COLO668 (cell line): ENCODE results near the gene PHKB.
"Not testable (repeated sequence)": the region's sequence is repeated elsewhere in the genome, so short reads cannot be mapped to it uniquely, and the experiment has no call there.

ENCODE experiments used
- DNase-seq: peaks from one replicate; lab custom pipeline; 2025; ENCODE audit not compliant: unreplicated experiment; lab: John Stamatoyannopoulos, UW

Gene PHKB

DNA sequence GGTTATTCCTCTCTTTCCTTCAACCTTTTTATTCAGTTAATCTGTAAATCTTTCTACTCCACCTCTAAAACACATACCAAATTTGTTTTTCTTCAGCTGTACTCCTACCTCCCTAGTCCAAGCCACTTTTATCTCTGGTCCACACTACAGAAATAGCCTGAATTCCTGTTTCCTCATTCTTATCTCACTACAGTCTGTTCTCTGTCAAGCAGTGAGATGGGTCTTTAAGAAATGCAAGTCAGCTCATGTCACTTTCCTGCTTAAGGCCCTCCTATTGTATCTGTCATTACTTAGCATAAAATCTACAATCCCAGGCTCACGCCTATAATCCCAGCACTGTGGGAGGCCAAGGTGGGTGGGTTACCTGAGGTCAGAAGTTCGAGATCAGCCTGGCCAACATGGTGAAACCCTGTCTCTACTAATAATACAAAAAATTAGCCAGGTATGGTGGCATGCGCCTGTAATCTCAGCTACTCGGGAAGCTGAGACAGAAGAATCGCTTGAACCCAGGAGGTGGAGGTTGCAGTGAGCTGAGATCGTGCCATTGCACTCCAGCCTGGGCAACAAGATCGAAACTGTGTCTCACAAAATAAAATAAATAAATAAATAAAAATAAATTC, 7.0 kb downstream of the PHKB start:
- DNase-seq = not testable (repeated sequence)

DNA sequence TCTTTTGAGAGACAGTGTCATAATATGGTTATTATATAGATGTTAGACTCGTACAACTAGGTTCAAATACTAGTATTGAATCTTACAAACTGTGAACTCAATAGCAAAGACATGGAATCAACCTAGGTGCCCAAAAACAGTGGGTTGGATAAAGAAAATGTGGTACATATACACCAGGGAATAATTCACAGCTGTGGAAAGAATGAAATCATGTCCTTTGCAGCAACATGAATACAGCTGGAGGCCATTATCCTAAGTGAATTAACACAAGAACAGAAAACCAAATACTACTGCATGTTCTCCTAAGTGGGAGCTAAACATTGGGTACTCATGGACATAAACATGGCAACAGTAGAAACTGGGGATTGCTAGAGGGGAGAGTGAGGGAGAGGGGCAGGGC, 8.1 kb downstream of the PHKB start:
- DNase-seq = no peak

DNA sequence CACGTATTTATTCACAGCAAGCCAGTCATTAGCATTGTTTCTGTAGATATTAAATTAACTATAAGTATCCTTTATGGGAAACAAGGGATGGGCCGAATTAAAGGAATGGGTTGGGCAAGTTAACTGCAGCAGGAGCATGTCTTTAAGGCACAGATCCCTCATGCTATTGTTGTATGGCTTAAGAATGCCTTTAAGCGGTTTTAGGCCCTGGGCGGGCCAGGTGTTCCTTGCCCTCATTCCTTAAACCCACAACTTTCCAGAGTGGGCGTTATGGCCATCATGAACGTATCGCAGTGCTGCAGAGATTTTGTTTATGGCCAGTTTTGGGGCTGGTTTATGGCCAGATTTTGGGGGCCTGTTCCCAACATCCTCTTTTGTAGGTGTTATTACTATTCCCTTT, 9.1 kb downstream of the PHKB start:
- DNase-seq = no peak

DNA sequence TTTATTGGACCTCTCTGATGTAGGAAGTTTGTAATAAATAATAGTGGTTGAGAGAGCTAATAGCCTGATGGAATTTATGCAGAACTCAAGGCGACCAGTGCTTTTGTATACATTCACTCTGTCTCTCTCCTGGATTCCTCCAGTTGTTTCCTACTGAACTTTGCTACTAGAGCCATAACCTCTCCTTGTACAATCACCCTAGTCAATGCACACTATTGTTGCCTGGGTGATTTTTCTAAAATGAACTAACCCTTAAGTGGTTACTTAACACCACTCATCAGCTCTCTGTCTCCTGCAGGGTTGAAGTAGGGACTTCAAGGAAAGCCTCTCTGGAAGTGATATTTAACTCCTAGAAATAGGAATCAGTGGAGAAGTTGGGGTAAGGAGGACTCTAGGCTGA, 9.7 kb downstream of the PHKB start:
- DNase-seq = no peak

DNA sequence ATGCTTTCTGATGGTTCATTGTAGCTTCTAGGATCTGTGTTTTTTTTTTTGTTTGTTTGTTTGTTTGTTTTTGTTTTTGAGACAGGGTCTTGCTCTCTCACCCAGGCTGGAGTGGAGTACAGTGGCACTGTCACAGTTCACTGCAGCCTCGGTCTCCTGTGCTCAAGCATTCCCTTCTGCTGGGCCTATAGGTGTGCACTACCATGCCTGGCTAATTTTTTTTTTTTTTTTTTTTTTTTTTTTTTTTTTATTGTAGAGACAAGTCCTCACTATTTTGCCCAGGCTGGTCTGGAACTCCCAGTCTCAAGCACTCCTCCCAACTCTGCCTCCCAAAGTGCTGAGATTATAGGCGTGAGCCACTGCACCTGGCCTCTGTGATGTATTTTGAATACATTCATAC, 11.9 kb downstream of the PHKB start:
- not testable (repeated sequence) for DNase-seq

DNA sequence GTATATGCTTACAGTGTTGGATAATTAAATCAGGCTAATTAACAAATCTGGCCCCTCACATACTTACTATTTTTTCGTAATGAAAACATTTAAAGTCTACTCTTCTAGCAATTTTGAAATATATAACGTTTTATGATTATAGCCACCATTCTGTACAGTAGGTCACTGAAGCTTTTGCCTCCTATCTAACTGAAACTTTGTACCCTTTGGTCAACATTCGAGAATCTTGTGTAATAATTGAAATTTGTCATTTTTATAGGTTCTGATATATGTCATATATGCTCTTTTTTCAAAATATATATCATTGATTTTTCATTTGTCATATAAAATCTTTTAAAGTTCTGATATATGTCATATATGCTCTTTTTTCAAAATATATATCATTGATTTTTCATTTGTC, 12.7 kb downstream of the PHKB start:
- no peak for DNase-seq

DNA sequence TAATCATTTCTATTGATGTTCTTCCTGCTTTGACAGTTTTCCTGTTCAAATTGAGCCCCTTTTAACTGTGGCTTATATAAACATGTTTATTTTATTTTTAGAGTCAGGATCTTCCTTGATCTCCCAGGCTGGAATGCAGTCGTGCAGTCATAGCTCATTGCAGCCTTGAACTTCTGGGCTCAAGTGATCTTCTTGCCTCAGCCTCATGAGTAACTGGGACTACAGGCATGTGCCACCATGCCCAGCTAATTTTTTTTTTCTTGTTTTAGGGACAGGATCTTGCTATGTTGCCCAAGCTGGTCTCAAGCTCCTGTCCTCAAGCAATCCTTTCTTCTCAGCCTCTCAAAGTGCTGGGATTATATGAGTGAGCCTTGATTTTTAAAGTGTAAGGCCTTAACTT, 14.7 kb downstream of the PHKB start:
- no peak for DNase-seq

DNA sequence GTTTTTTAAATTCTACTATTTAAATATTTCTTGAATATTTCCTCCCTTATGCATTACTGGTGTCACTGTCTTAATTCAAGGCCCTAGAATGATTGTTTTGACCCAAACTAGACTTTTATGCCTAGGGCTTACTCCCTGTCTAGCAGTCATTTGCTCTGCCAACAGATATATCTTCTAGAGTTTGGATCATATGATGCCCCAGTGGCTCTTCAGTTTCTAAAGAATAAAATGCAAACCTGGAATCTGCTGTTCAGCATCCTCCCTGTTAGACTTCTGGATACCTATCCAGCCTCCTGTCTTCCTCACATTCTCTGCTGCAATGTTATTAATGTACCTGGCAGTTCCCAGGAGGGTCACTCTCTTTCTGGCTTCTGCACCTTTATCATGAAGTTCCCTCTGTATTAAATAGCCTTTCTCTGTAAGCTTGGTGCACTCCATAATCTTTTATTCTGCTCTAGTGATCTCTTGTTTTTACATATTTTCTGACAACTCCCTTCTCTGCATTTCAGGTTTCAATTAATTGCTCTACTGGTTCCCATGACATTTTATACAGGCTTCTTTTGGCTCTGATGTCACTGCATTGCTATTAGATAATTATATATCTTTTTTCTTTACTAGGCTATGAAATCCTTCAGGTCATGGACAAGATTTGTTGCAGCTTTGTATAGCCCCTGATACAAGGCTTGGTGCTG, 15.7 kb downstream of the PHKB start:
- DNase-seq = no peak

DNA sequence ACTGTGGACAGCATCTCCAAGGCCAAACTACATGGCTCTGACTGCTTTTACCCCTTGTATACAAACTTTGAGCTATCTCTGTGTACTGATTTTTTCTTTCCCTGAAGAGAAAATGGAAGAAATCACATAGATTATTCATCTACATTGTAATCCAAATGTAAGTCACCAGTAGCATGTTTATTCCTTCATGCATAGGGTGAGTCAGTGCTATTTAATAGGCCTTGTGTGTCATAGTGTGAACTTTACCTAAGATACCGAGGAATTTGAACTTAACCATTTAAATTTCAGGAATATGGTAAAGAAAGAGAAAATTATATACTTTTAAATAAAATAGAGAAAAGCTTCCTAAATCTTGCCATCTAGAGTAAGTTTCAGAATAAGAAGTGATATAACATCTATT, 16.5 kb downstream of the PHKB start:
- DNase-seq = no peak

DNA sequence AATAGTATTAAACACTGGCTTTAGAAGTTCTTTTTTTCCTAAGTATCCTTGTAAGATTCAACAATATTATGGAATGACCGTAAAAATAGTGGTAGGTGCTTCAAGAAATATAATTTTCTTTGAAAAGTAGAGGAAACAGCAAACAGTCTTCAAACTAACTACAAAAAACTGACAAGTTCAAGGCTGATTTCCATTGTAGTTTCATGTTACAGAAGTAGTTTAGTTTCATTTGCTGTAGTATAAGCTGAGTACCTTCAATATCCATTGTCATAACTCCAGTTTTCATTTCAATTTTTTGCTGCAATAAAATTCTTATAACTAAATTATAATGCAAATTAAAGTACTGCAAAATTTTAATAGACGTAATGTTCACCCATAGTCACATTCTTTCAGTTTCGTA, 19.3 kb downstream of the PHKB start:
- no peak for DNase-seq

DNA sequence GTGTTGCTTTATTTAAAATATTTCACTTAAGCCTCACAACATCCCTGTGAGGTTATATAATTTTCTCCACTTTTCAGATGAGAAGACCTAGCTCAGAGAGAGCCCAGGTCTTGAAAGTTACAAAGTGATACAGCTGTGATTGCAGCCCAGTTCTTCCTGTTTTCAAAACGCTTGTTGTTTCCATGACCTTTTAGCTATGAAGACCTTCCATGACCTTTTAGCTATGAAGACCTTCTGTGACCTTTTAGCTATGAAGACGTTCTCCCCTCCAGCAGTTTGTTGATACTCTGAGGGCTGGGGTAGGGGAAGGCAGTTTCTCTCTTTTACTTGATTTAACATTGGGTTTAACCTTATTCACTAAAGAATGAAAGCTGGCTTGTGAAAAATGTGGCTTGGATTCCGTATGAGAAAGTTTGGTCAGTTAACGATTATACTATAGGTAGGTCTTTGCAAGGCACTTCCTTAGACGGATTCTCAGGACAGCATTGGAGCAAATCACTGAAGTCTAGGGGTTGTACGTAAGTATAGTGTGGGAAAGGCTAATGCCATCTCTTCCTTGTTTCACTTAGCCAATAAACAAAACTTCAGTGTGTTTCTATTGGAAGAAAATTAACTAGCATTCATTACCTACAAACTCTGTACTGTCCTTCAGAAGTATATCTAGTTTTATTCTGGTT, 20.7 kb downstream of the PHKB start:
- no peak for DNase-seq

DNA sequence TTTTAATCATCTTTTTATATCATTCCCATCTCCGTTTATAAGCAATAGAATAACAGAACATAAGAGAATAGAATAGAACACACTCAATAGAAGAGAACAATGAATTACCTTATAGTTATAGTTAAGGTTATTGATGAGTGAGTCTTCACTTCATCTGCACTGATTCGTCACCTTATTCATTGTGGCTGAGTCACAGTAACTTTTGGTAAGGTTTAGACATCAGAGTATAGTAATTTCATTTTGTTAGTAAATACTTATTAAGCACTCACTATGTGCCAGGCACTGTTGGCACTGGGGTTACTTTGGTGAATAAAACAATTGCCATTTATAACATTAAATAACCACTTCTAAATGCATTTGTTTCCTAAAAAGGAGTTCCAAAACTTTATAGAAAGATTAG, 22.5 kb downstream of the PHKB start:
- no peak for DNase-seq

DNA sequence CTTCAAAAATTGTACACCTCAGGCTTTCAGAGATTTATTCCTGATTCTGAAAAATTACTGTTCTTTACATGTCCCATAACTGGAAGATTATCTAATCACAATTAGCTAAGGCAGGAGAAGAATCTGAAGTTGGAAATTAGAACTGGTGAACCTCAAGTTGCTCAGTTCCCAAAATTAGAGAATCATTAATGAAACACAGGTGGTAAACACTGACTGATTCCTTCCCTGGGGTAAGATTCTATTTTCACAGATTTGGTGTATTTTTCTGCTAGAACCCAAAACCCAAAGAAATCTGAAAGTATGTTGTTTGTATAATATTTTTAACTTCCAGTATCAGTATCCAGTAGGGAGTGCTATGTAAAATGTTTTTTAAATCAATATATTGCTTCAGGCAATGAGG, 25.7 kb downstream of the PHKB start:
- no peak for DNase-seq

DNA sequence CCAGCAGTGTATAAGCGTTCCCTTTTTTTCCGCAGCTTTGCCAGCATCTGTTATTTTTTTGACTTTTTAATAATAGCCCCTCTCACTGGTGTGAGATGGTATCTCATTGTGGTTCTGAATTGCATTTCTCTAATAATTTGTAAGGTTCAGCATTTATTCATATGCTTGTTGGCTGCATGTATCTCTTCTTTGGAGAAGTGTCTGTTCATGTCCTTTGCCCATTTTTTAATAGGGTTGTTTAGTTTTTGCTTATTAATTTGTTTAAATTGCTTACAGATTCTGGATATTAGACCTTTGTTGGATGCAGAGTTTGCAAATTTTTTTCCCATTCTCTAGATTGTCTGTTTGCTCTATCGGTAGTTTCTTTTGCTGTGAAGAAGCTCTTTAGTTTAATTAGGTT, 26.9 kb downstream of the PHKB start:
- no peak for DNase-seq

DNA sequence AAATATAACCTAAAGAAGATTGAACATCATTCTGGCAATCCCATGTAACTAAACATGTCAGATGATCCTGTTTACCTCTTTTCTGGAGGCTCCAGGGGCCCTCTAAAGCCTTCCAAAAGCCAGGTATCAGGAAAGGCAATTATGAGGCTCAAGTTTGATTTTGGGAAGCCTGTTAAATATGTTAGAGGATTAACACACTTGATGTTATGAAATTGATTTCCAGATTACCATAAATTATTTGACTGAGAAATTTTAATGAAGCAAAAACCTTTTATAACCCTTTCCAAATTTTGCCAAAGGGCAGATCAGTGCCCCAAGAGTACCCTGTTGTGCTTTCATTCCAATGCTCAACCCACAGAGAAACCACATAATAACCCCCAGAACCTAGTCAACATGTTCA, 29.3 kb downstream of the PHKB start:
- no peak for DNase-seq

DNA sequence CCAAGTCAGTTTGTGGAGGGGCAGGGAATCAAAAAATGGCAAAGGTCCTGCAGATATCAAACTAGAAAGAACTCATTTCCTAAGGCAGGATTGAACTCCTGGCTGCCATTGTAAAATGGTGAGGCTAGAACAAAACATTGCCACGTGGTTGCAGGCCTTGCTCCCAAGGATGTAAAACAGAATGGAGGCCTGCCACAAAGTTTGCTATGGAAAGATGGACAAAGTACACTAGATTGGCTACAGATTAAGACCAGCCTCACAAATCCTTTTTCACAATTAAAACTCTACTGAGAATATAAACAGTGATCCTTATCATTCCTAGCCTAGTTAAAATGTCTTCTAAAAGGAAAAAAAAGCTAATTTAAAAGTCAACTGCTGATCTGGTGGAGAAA, 30.9 kb downstream of the PHKB start:
- DNase-seq = no peak

DNA sequence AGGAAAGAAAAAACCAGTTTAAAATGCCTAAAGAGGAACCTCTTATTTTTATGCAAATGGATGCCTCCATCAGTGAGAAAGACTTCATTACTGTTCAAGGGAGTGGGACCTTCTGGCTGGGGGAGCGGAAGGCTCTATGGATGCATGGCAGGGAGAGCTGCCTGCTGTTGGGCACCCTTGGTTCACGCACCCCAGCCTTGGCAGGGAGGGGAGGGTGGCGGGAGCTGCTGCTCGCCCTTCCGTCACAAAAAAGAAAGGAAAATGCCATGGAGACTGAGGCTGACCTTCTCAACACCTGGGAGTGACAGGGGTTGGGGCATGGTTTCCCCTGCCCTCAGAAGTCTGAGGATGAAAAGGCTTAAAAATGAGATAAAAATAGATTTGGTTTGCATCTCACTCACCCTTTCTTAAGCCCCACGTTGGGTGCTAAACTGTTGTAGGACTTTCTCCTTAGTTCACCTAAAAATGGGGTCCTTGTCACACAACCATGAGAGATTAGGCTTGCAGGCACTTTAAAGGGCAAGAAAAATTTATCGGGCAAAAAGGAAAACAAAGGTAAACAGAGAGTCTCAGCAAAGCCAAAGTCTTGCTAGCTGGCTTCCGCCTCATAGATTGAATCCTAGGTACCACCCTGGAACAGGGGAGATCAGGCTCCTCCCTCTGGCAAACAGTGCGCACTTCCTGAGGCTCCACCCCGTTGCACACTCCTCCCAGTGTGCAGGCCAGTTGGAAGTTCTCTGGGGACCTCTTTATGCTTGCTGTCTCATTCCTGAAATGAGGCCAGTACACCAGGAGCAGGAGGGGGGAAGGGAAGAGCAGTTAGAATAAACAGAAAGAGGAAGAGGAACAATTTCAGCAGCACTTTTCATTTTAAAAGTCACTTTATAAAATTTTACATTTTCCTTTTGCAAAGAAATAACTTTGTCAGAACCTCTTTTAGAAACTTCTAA, 31.6 kb downstream of the PHKB start:
- no peak for DNase-seq

DNA sequence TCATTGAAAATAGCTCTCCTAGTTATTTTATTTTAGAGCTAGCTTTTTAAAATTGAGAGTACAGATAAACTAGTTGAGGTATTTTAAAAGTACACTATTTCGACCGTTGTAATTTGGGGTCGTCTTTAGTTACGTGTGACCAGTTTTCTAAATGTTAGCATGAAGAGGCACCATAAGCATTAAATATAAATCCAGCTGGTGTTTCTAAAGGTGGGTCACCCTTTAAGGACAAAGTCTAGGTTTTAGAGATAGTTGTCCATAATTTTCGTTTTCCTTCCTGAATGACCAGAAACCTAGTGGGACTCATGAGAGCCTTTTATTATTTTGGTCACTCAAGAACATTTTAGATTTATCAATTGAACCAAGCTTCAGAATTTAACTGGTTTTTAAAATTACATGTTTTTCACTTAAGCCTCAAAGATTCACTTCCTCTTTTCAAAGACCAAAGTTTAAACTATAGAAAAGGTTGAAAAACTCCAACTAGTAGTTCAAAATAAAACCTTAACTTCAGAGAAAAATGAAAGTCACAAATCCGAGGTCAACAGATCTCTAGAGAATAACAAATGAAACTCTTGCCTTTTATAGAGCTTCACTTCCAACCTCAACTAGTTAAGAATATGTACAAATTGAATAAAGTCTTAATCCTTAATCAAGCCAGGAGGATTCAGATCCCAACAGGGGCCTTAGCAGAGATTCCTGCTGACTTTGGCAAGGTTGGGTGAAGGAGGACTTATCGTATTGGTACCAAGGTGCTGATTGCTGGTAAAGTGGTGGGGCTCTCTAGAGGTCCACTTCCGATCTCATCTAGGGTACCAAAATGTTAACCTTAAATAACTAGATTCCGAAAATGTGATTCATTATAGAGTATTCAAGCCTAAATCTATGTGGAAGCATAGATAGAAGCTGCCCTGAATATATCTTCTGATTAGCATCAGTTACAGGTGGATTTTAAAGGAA, 32.5 kb downstream of the PHKB start:
- DNase-seq = no peak

DNA sequence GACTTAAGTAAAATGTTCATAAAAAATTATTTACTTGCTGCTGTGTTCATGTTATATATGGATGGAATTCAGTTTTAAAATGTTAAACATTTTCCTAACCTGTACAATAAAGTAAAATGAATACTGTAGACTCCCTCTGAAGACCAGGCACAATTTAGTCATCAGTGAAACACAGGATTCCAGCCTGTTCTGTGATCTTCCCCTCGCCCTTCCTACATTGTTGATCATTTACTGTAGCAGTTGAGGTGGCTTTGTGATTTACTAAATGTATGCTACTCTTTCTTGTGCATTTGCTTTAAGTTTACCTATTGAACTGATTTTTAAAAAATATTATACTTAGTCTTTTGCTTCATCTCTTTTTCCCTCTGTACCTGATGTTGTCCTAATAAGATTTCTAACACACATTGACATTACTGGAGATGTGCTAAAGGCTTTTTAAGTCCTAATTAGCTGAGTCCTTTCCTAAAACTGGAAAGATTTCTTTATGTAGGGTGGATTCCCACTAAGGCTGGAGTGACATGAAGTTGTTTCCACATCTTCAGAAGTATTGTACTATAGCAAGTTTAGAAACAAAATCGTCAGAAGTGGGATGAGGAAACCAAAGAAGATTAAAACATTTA, 38.1 kb downstream of the PHKB start:
- no peak for DNase-seq

DNA sequence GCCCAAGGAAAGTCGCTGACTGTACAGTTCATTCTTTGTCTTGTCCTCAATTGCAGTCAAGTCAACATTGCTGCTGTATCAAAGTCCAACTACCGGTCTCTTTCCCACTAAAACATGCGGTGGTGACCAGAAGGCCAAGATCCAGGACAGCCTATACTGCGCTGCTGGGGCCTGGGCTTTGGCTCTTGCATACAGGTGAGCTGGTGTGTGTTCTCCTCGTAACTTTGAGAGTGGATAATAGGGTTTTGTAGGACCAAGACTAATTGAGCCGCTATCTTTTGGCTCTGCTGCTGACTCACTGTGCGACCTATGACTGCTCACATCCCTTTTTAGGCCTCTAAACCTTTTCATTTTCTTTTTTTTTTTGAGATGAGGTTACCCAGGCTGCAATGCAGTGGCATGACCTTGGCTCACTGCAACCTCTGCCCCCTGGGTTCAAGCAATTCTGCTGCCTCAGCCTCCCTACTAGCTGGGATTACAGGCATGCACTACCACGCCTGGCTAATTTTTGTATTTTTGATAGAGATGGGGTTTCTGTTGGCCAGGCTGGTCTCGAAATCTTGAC, 38.7 kb downstream of the PHKB start:
- no peak for DNase-seq
